Body of pancreas (tissue), 4 donors: ENCODE results near the gene CALHM2. TPM values are rescaled to one million over a fixed set of nuclear protein-coding genes. Genes with fewer than 3 reads are reported as not detected.

Source experiments
- ATAC-seq: fragments of 150-250 bp; one replicate; pipeline ENCODE4 v1.9.1; 2016
- DNase-seq, 4 donors: peaks; one replicate each; pipeline ENCODE4 v3.0.0-alpha.2; 2019
- H3K27ac ChIP-seq, 4 donors: fragments of 200-600 bp; sonication (generic); 1 replicate in 3 of 4; 2 replicates in 1 of 4; pipeline versions ENCODE4 v1.5.1 to v1.6.1; 2016 to 2019; ENCODE audit warnings: mild to moderate bottlenecking in 1 of 4, mixed read lengths in 1 of 4, moderate library complexity in 1 of 4
- H3K27me3 ChIP-seq, 2 donors: fragments of 200-600 bp; sonication (generic); one replicate each; pipeline ENCODE4 v1.6.0; 2016; ENCODE audit warnings: mild to moderate bottlenecking in 1 of 2
- H3K36me3 ChIP-seq, 2 donors: fragments of 200-600 bp; sonication (generic); replicated peaks in 1 of 2; 2 replicates each; pipeline ENCODE4 v1.5.1; 2016; ENCODE audit warnings: low read depth in 2 of 2; ENCODE audit not compliant: insufficient read depth in 1 of 2
- H3K4me1 ChIP-seq: fragments of 200-600 bp; sonication (generic); one replicate; pipeline ENCODE4 v1.6.0; 2016
- H3K4me3 ChIP-seq, 2 donors: fragments of 200-600 bp; sonication (generic); 1 replicate in 1 of 2; 2 replicates in 1 of 2; pipeline ENCODE4 v1.5.1; 2016 to 2019
- H3K9me3 ChIP-seq, 3 donors: fragments of 200-600 bp; sonication (generic); 1 replicate in 2 of 3; 2 replicates in 1 of 3; pipeline ENCODE4 v1.5.1; 2016
- CTCF ChIP-seq, 7 experiments: fragments of 450-650 bp in 4 of 7; fragments of 200-600 bp in 3 of 7; sonication (generic) in 3 of 7; IDR thresholded peaks; one replicate each; pipeline ENCODE4 v1.5.1; 2016 to 2019; ENCODE audit warnings: antibody characterized with exemption in 7 of 7
- POLR2A ChIP-seq, 3 donors: fragments of 450-650 bp; IDR thresholded peaks; one replicate each; pipeline ENCODE4 v1.6.1; 2016; ENCODE audit warnings: antibody characterized with exemption in 3 of 3, mild to moderate bottlenecking in 2 of 3
- WGBS, 2 donors: methylation state at CpG; one replicate each; pipeline ENCODE4 v1.1.5; 2017; 5-methylcytosine and 5-hydroxymethylcytosine counted together
- intact Hi-C: fragments of 100-400 bp; cut with DNase I; formaldehyde crosslinking; loops from one replicate; pipeline ENCODE4 v1.15.1; 2023
- total RNA-seq, 2 donors: library from RNA; depleted of rRNA; stranded (reverse); fragments of >200 nt; gene quantifications; one replicate each; pipeline ENCODE4 v1.1.0, GENCODE V29; 2016

Gene CALHM2
- total RNA-seq, 2 donors from 2014 or later: 11.4 to 17.8 TPM

- ATAC-seq (no peak), DNase-seq (no peak)
- Histone ChIP-seq H3K4me1 (peaks cover 8% of the 10 kb centered on the region), H3K36me3 (no peaks in the 10 kb centered on the region), H3K9me3 (no peaks in the 10 kb centered on the region), H3K27ac (no peak overlapping the region), H3K27me3 (no peaks in the 10 kb centered on the region), H3K4me3 (no peak overlapping the region)
- TF ChIP-seq POLR2A (IDR thresholded peaks at IDR 0.05) (no peak), CTCF (IDR thresholded peaks at IDR 0.05) (no peak)
- intact Hi-C loops: loop anchor here (5.0 kb wide), 1 partner anchor 56 kb away; no protein-coding TSS in a partner anchor
- 86 to 87% methylated on average over 15 to 22 of the region's 22 CpGs for WGBS, 2 donors
These were observed 26.5 kb upstream of the CALHM2 start for GRCh38 chr10:103478671-103479070.

- 60 to 72% methylated on average over 6 to 11 of the region's 11 CpGs for WGBS, 2 donors
- intact Hi-C loops: loop anchor here (5.0 kb wide), 1 partner anchor 54 kb away; no protein-coding TSS in a partner anchor
These were observed 24.0 kb upstream of the CALHM2 start for GRCh38 chr10:103476046-103476768.

GRCh38 chr10:103475437-103475836 is 23.3 kb upstream of the CALHM2 start:
- no peaks in the 10 kb centered on the region for H3K36me3 ChIP-seq
- no peak overlapping the region for H3K4me3 ChIP-seq
- H3K27me3 ChIP-seq: no peaks in the 10 kb centered on the region
- 69 to 86% methylated on average over 4 of the region's 4 CpGs for WGBS, 2 donors
- peaks cover 3% of the 10 kb centered on the region for H3K4me1 ChIP-seq
- H3K9me3 ChIP-seq: no peaks in the 10 kb centered on the region
- no peak overlapping the region for H3K27ac ChIP-seq
- intact Hi-C loops: loop anchor here (5.0 kb wide), 1 partner anchor 53 kb away; no protein-coding TSS in a partner anchor
- TF ChIP-seq CTCF (IDR thresholded peaks at IDR 0.05) (no peak), POLR2A (IDR thresholded peaks at IDR 0.05) (no peak)
- ATAC-seq (no peak), DNase-seq (no peak)

More at GRCh38 chr10:103476046-103476768, 24.0 kb upstream of the CALHM2 start:
- ATAC-seq (no peak), DNase-seq (no peak)
- TF ChIP-seq CTCF (IDR thresholded peaks at IDR 0.05): no peak
- TF ChIP-seq POLR2A (IDR thresholded peaks at IDR 0.05): no peak
- peaks cover 8% of the 10 kb centered on the region for H3K4me1 ChIP-seq
- no peaks in the 10 kb centered on the region for H3K36me3 ChIP-seq
- no peaks in the 10 kb centered on the region for H3K27me3 ChIP-seq
- H3K9me3 ChIP-seq: no peaks in the 10 kb centered on the region
- no peak overlapping the region for H3K4me3 ChIP-seq
- no peak overlapping the region for H3K27ac ChIP-seq

GRCh38 chr10:103474077-103474476 is 21.9 kb upstream of the CALHM2 start:
- no peak for DNase-seq
- H3K4me3 ChIP-seq: no peak overlapping the region
- H3K36me3 ChIP-seq: no peaks in the 10 kb centered on the region
- no peak overlapping the region for H3K27ac ChIP-seq
- TF ChIP-seq CTCF (IDR thresholded peaks at IDR 0.05) (no peak), POLR2A (IDR thresholded peaks at IDR 0.05) (no peak)
- 70 to 74% methylated on average over 3 of the region's 3 CpGs for WGBS, 2 donors
- ATAC-seq: no peak
- intact Hi-C loops: no loop called here
- H3K9me3 ChIP-seq: no peaks in the 10 kb centered on the region
- H3K4me1 ChIP-seq: no peaks in the 10 kb centered on the region
- H3K27me3 ChIP-seq: no peaks in the 10 kb centered on the region

GRCh38 chr10:103473261-103473671 is 21.1 kb upstream of the CALHM2 start:
- H3K4me3 ChIP-seq: no peak overlapping the region
- WGBS, 2 donors: 71 to 79% methylated on average over 23 to 32 of the region's 32 CpGs
- no peaks in the 10 kb centered on the region for H3K27me3 ChIP-seq
- intact Hi-C loops: no loop called here
- TF ChIP-seq POLR2A (IDR thresholded peaks at IDR 0.05) (no peak), CTCF (IDR thresholded peaks at IDR 0.05) (no peak)
- no peak overlapping the region for H3K27ac ChIP-seq
- no peak for DNase-seq
- no peaks in the 10 kb centered on the region for H3K4me1 ChIP-seq
- ATAC-seq: no peak
- H3K9me3 ChIP-seq: no peaks in the 10 kb centered on the region
- H3K36me3 ChIP-seq: no peaks in the 10 kb centered on the region
